ENCODE data around the gene PARL.

- TF ChIP-seq SPI1 (IDR thresholded peaks at IDR 0.05; ENCODE audit: low read depth, low read length) (no peak), POLR2A (IDR thresholded peaks at IDR 0.05; ENCODE audit: low read depth, low read length) (no peak), POLR2AphosphoS5 (IDR thresholded peaks at IDR 0.05; ENCODE audit: low read depth, low read length) (no peak), TAF1 (IDR thresholded peaks at IDR 0.05; ENCODE audit: low read depth, low read length) (no peak), PAX5 (IDR thresholded peaks at IDR 0.05; ENCODE audit: insufficient read depth, low read length, severe bottlenecking) (no peak)
Observed at GRCh38 chr3:183920416-183920815, 35.7 kb upstream of the PARL start.
